Urothelium cell line (cell line): ENCODE results near the gene SSC5D.
A peak's percentile ranks its signal among the peaks of the same experiment; 100 is the strongest.
"Not testable (repeated sequence)": the region's sequence is repeated elsewhere in the genome, so short reads cannot be mapped to it uniquely, and the experiment has no call there.

Experiments used
- DNase-seq: peaks from one replicate; pipeline ENCODE4 v3.0.0; 2011; ENCODE audit warnings: low spot score, mixed read lengths
- FAIRE-seq: peaks from 2 replicates; lab custom pipeline; 2011; peaks lifted over from hg19 to GRCh38; lab: Jason Lieb, UNC

SSC5D gene

DNA sequence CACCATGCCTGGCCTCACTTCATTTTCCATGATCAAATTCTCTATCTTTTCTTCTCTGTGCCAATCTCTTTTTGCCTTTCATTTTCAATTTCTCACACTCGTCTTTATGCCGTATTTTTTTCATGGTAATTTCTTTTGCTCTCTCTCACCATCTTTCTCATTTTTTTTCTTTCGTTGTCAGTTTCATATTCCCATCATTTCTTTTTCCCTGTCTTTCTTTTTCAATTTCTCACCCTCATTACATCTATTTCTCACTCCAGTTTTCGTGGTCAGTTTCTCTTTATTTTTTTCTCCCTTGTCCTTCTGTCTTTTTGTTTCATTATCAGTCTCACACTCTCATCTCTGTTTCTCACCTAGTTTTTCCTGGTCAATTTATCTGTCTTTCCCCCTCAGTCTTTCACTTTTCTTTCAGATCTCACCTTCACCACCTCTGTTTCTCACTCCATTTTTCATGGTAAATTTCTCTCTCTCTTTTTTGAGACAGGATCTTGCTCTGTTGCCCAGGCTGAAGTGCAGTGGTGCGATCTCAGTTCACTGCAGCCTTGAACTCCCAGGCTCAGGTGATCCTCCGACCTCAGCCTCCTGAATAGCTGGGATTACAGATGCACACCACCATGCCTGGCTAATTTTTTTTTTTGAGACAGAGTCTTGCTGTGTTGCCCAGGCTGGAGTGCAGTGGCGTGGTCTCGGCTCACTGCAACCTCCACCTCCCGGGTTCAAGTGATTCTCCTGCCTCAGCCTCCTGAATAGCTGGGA lies 14.1 kb downstream of the SSC5D start:
- FAIRE-seq (no peak), DNase-seq (no peak)

DNA sequence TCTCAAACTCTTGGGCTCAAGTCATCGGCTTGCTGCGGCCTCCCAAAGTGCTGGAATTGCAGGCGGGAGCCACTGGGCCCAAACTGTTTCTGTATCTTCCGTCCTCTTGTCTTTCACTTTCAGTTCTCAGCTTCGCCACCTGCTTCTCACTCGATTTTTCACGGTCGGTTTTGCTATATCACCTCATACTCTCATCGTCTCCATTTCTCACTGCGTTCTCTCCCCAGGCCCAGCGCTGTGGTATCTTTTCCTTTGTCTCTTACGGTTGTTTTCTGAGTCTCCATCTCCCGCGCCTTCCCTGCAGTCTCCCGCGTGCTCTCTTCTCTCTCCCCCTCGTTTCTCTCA lies 14.9 kb downstream of the SSC5D start:
- FAIRE-seq (no peak), DNase-seq (no peak)

DNA sequence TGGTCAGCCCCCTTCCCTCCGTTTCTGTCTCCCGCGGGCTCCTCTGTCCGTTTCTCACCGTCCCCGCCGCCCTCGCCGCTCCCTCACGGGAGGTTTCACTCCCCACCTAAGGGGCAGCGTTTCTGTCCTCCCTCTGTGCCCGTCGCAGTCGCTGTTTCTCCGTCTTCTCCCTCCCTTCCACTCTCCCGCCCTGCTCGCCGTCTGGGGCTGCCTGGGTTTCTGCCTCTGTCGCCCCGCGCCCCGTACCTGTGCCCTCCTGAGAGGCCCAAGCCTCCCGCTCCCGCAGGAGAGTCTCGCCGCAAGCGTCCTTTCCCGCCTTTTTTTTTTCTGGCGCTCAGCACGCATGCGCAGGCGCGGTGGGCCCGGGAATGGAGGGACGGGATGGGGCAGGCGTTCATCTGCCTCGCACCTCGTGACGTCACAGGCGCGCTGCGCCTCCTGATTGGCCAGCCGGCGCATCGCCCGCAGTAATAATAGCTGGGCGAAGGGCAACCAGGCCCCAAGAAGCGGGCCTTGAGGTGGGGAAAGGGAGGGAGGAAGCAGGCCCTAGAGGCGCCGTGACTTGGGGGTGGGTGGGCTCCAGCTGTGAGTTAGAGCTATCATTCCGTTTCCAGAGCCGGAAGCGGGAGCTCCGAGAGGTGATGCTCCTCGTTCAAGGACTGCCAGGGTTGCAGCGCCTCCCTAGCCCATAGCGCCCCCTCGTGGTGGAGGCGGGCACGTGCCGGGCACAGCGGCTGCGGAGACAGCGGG lies 15.4 kb downstream of the SSC5D start:
- DNase-seq (peak; percentile 88), FAIRE-seq (peak; percentile 71)

DNA sequence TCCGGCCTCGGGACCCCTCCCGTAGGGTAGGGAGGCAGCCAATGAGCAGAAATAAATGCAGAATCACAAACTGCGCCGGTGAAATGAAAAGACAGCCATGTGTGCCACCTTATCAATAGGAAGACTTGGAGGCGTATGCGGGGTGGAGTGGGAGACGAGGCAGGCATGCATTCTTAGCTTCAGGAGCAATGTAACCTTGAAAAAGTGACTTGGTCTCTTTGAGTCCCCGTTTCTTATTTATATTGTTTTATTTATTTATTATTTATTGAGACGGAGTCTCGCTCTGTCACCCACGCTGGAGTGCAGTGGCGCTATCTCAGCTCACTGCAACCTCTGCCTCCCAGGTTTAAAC lies 16.0 kb downstream of the SSC5D start:
- no peak for FAIRE-seq
- no peak for DNase-seq

DNA sequence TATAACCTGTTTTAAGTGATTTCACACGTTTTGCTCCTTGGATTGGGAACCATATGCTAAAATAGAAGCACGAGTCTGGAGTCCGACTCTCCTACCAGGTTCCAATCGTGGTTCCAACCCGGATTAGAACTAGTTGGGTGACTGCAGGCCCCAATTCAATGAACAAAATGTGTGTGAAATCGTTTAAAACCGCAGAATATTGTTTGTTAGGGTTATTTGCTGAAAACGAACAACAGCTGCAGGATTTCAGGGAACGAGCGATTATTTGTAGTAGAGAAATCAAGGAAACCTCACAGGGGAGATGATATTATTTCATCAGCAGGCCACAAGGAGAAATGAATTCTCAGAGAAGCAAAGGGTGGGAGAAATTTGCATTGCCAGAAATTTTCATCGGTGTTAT lies 16.7 kb downstream of the SSC5D start:
- no peak for FAIRE-seq

DNA sequence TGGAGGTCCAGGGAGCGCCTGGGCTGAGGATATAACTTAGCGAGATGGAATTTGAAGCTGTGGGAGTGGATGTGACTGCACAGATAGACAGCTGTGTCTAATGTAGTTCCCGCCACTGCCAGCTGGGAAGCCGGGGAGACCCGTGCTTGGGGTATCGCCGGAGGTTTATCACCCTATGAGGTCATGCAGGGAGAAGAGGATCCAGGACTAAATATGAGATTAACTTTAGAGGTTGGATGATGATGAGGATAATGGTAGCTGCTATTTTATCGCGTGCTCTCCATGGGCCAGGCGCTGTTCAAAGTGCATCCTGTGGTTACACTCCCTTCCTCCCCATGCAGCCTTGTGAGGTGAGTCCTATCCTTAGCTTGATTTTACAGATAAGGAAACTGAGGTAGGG lies 19.9 kb downstream of the SSC5D start:
- FAIRE-seq (no peak), DNase-seq (no peak)

More for the DNA sequence above, 16.7 kb downstream of the SSC5D start:
- no peak for DNase-seq

DNA sequence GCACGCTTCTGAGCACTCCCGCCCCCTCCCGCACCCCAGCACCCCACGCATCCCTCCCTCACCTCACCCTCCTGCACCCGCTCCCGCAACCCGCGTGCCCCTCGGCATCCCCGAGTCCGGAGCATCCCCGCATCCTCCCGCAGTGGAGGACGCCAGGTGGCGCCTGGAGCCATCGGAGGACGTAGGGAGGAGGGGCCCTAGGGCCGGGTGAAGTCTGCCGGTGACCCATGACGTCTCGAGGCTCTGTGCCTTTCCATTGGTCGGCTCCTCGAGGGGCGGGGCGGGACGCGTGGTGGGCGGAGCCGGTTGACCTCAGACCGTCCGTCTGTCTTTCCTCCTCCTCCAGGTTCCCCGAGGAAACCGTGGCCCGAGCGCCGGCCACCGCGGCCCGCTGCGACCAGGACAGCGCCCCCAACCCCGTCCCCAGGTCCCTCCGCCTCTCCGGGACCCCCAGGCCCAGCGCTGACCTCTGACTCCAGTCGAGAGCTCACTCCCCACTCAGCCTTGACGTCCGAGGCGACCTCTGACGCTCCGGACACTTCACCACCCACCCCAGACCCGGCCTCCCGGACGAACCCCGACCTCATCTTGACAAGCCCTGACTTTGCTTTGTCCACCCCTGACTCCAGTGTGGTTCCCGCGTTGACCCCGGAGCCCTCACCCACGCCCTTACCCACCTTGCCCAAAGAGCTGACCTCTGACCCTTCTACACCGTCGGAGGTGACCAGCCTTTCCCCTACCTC lies 28.8 kb downstream of the SSC5D start:
- peak; percentile 98 for DNase-seq
- FAIRE-seq, result peak; percentile 98

DNA sequence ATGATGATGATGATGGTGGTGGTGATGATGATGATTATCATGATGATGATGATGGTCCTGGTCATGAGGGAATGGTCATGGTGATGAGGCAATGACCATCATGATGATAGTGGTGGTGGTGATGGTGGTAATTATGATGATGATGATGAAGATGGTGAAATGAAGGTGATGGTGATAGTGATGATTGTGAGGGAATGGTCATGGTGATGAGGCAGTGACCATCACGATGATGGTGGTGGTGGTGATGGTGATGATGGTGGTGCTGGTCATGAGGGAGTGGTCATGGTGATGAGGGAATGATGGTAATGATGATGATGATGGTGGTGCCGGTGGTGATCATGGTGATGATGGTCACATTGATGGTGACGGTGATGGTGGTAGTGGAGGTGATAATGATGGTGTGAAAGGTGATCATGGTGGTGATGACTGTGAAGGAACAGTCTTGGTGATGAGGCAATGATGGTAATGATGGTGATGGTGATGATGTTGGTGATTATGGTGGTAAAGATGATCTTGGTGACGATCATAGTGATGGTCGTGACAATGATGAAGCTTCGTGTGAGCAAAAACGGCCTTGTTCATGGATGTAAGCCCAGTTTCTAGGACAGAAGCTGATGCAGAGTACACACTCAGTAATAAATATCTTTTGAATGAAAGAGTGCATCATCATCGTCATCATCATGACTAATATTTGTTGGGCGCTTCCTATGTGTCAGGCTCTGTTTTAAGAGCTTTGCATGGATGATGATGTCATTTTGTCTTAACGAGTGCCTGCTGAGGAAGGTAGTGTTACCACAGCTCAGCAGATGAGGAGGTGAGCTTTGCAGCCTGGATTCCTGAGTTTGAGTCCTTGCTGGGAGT lies 31.4 kb downstream of the SSC5D start:
- FAIRE-seq, result peak; percentile 99
- DNase-seq, result peak; percentile 44

DNA sequence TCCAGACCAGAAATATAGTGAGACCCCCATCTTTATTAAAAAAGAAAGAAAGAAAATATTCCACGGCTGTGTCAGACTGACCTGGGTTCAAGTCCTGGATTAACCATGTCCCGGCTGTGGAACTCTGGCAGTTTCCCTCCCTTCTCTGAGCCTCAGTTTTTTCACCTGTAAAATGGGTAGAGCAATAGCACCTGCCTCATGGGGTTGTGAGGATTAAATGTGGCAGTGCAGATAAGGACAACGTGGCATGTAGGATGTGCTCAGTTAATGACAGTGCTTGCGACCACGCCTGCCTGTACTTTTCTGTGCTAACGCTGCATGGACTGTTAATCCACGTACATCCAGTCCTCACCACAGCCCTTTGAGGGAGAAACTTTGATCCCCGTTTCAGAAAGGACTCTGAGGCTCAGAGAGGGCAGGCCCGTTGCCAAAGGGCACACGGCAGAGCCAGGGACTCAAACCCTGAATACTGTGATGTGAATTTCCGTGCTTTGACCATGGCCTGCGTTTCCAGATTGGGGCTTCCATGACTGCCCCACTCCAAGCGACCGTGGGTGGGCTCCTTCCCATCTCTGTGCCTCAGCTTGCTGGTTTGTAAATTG lies 32.6 kb downstream of the SSC5D start:
- FAIRE-seq (no peak), DNase-seq (no peak)

DNA sequence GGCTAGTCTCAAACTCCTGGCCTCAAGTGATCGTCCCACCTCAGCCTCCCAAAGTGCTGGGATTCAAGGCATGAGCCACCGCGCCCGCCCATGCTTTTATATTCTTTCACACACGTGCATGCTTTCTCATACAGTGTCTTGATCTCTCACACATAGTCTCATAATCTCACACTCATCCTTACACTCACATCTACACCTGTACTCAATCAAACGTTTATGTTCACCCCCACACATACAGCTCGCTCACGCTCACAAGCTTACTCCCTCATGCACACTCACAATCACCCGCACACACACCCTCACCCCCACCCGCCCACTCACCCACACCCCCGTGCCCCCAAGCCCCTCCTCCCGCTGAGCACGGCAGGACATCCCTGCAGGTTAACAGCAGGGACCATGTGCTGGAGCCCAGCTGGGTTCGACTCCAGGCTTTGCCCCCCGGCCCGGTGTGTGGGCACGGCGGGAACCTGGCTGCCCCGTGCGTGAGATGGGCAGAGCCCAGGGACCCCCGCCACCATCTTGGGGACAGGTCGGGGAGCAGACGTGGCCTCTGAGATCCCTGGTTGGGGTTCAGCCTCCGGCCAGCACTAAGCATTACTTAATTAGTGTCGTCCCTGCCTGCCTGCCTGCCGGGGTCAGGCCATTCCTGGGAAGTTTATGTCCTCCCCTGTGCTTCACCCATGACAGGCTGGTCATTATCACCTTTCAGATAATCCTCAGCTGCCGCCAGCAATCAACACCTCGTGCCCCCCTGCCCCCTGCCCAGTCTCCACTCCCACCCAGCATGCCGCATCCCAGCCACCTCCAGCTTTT lies 37.3 kb downstream of the SSC5D start:
- FAIRE-seq (no peak), DNase-seq (no peak)

DNA sequence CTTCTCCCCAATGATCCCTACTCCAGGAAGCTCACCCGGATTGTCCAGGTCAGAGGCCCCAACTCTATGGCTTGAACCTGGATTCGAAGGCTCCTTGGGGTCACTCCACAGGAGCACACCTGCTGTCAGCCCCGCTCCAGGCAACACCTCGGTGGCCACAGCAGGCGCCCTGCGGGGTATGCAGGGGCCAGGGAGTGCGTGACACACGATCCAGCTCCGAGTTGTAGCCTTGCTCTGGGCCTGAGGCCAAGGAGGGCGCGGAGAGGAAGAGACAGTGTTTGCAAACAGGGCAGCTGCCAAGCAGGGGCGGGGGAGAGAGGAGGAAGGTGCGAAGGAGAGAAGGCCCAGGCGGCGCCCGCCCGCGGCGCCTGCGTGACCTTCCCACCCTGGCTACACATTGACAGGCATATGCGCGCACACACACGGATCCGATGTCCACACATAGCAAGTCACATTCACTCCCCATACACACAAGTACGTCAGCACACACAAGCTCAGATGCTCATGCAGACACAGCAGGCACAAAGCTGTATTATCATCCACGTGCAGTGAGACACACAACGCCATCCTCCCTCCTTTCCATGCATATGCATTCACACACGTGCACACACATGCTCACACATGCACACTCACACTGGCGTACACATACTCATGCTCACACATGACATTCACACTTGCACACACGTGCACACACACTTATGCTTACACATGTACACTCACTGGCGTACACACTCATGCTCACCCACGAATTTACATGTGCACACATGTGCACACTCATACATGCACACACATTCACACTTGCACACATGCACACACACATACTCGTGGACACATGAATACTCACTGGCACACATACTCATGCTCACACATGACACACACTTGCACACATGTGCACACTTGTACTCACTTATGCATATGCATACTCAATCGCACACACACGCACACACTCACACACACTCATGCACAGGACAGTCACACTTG lies 38.3 kb downstream of the SSC5D start:
- DNase-seq (peak; percentile 53), FAIRE-seq (no peak)

DNA sequence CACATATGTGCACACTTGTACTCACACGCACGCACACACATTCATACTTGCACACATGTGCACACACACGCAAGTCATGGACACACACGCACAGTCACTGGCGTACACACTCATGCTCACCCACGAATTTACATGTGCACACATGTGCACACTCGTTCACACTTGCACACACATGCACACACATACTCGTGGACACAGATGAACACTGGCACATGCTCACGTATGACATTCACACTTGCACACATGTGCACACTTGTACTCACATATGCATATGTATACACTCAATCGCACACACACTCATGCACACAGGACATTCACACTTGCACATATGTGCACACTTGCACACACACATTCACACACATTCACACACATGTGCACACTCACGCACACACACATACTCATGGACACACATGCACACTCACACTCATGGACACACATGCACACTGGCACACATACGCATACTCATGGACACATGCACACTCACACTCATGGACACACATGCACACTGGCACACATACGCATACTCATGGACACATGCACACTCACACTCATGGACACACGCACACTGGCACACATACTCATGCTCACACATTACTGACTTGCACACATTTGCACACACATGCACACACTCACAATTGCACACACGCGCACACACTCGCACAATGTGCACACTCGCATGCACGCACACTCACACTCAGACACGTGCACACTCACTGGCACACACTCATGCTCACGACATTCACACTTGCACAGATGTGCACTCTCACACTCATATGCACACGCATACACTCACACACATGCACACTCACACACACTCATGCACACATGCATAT lies 39.2 kb downstream of the SSC5D start:
- no peak for DNase-seq
- peak; percentile 98 for FAIRE-seq

DNA sequence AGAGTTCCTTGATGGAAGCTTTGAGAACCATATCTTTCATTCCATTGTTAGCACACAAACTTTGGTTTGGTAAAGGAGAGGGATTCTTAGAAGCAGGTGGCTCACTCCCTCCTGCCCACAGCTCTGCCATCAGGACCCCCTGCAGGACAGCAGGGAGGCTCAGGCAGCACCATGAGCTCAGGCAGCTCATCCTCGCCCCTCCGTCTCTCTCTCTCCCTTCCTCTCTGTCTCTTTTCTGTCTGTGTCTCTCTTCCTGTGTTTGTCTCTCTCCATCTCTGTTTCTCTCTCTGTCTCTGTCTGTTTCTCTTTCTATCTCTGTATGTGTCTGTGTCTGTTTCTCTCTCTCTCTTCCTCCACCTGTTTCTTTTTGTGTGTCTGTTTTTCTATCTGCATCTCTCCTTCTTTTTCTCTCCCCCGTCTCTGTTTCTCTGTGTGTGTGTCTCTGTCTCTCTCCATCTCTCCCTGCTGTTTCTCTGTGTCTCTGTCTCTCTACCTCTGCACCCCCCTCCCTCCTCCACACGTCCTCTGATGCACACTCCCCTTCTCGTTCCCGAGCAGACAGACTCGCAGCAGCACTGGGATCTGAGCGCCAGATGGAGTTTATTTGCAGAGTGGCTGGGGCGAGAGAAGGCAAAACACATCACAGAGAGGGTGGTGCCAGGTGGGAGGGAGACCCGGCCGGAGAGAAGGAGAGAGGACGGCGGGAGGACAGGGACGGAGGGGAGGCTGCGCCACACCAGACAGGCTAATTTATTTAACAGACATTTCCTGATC lies 40.0 kb downstream of the SSC5D start:
- FAIRE-seq (no peak), DNase-seq (no peak)

DNA sequence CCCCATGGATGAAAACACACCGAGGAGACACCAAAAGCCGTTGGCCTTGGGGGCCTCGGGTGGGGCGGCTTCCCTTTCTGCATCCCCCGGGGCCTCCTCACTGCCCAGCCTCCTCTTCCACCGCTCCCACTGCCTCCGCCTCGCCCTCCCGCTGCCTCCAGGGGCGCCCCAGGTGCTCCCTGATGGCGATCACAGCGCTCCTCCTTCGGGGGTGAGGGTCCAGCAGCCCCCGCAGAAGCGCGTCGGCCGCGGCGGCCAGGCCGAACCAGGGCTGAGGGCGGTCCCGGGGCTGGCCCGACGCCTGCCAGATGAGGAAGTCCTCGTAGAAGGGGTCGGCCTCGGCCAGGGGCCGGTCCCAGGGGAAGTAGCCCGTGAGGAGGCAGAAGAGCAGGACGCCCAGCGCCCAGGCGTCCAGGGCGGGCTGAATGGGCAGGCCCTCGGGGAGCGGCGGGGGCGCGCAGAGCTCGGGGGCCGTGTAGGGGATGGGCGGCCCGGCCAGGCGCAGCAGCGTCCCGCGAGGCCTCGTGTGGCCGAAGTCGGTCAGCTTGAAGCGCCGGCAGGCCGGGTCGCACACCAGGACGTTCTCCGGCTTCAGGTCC lies 41.5 kb downstream of the SSC5D start:
- DNase-seq, result no peak
- no peak for FAIRE-seq

DNA sequence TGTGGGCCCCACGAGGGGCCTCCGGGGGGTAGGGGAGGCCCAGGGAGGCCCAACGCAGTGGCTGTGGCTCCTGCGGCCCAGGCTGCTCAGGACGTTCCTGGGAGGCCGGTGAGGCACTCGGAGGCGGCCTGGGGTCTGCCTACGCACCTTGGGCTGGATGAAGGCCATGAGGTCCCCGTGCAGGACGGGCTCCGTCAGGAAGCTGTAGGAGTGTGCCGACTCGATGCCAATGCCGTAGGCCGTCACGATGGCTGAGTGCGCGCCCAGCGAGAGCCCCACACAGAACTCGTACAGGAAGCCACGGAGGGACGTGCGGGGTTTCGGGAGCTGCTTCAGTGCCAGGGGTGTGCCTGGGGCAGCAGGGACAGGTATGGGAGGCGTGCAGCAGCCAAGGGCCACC lies 42.8 kb downstream of the SSC5D start:
- FAIRE-seq, result no peak
- DNase-seq, result no peak

DNA sequence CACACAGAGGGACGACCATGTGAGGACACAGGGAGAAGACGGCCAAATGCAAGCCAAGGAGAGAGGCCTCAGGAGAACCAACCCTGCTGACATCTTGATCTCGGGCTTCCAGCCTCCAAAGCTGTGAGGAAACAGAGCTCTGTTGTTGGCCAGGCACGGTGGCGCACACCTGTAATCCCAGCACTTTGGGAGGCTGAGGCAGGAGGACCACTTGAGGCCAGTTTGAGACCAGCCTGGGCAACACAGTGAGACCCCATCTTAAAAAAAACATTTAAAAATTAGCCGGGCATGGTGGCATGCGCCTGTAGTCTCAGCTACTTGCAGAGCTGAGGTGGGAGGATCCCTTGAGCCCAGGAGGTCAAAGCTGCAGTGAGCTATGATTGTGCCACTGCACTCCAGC lies 46.0 kb downstream of the SSC5D start:
- DNase-seq, FAIRE-seq: not testable (repeated sequence)
